GM23338 (cell line): Measurements from ENCODE around the gene CREB3L2. TPM values are rescaled to one million over a fixed set of nuclear protein-coding genes. Genes with fewer than 3 reads are reported as not detected.

ENCODE experiments used
- ATAC-seq: fragments of 200-7000 bp; cut with Tn5 transposase; 3 replicates; pipeline ENCODE4 v1.9.1; 2020
- DNase-seq: peaks from one replicate; pipeline ENCODE4 v3.0.0-alpha.2; 2015; ENCODE audit warnings: low spot score
- H2AFZ ChIP-seq: fragments of 200-600 bp; sonication (generic); 2 replicates; pipeline ENCODE4 v1.8.0; 2016; ENCODE audit warnings: antibody characterized with exemption, mild to moderate bottlenecking, moderate library complexity
- H3F3A ChIP-seq: fragments of 200-600 bp; sonication (generic); replicated peaks from 2 replicates; pipeline ENCODE4 v1.8.0; 2017; ENCODE audit warnings: antibody characterized with exemption, mixed run types, low read depth
- H3K27ac ChIP-seq: fragments of 200-600 bp; sonication (generic); 2 replicates; pipeline ENCODE4 v1.6.1; 2016; ENCODE audit warnings: low read depth
- H3K27me3 ChIP-seq: fragments of 200-600 bp; sonication (generic); 2 replicates; pipeline ENCODE4 v1.8.0; 2016; ENCODE audit warnings: mild to moderate bottlenecking, mixed run types, moderate library complexity; ENCODE audit not compliant: insufficient read depth
- H3K36me3 ChIP-seq: fragments of 200-600 bp; sonication (generic); 2 replicates; pipeline ENCODE4 v1.8.0; 2016; ENCODE audit warnings: mild to moderate bottlenecking; ENCODE audit not compliant: insufficient read depth
- H3K4me1 ChIP-seq: fragments of 200-600 bp; sonication (generic); 2 replicates; pipeline ENCODE4 v1.8.0; 2016; ENCODE audit warnings: mild to moderate bottlenecking, moderate library complexity; ENCODE audit not compliant: insufficient read depth
- H3K4me2 ChIP-seq: fragments of 200-600 bp; sonication (generic); 2 replicates; pipeline ENCODE4 v1.7.1; 2017; ENCODE audit warnings: mixed run types
- H3K4me3 ChIP-seq: fragments of 200-600 bp; sonication (generic); 2 replicates; pipeline ENCODE4 v1.6.1; 2016; ENCODE audit warnings: mixed run types
- H3K79me2 ChIP-seq: fragments of 200-600 bp; sonication (generic); replicated peaks from 2 replicates; pipeline ENCODE4 v1.8.0; 2017; ENCODE audit warnings: mild to moderate bottlenecking; ENCODE audit not compliant: insufficient read depth
- H3K9me2 ChIP-seq: fragments of 200-600 bp; sonication (generic); 2 replicates; pipeline ENCODE4 v1.8.0; 2017; ENCODE audit not compliant: insufficient read depth
- H4K20me1 ChIP-seq: fragments of 200-600 bp; sonication (generic); replicated peaks from 2 replicates; pipeline ENCODE4 v1.8.0; 2017; ENCODE audit warnings: mild to moderate bottlenecking; ENCODE audit not compliant: insufficient read depth
- H3K27ac Mint-ChIP-seq: 2 replicates; pipeline ENCODE4 v1.8.0; 2020; ENCODE audit warnings: inconsistent platforms, mild to moderate bottlenecking, moderate library complexity, mixed read lengths
- H3K27me3 Mint-ChIP-seq: 3 replicates; pipeline ENCODE4 v1.8.0; 2022; ENCODE audit warnings: low read depth, mild to moderate bottlenecking, moderate library complexity, mixed read lengths, inconsistent platforms; ENCODE audit not compliant: insufficient read depth, poor library complexity
- H3K36me3 Mint-ChIP-seq: 3 replicates; pipeline ENCODE4 v1.8.0; 2021; ENCODE audit warnings: low read depth, mild to moderate bottlenecking, inconsistent platforms, moderate library complexity, mixed read lengths
- H3K4me1 Mint-ChIP-seq: 3 replicates; pipeline ENCODE4 v1.8.0; 2020; ENCODE audit warnings: mild to moderate bottlenecking, inconsistent platforms, mixed read lengths
- H3K4me3 Mint-ChIP-seq: 3 replicates; pipeline ENCODE4 v1.8.0; 2021; ENCODE audit warnings: moderate library complexity, mild to moderate bottlenecking, inconsistent platforms, mixed read lengths
- H3K9me3 Mint-ChIP-seq: 3 replicates; pipeline ENCODE4 v1.8.0; 2020; ENCODE audit warnings: moderate library complexity, mild to moderate bottlenecking, inconsistent platforms, mixed read lengths
- CREB1 ChIP-seq: fragments of 250-450 bp; sonication (Bioruptor Pico); IDR thresholded peaks from 2 replicates; pipeline ENCODE4 v1.5.0; 2020; ENCODE audit warnings: low read depth, mild to moderate bottlenecking, moderate library complexity
- EZH2phosphoT487 ChIP-seq: fragments of 200-600 bp; sonication (generic); IDR thresholded peaks from one replicate; pipeline ENCODE4 v1.8.1; 2018; ENCODE audit warnings: antibody characterized with exemption; ENCODE audit not compliant: unreplicated experiment
- NANOG ChIP-seq: IDR thresholded peaks from 2 replicates; pipeline ENCODE4 v1.6.1; 2016; ENCODE audit warnings: antibody characterized with exemption, borderline replicate concordance
- ZNF114 ChIP-seq: fragments of 250-450 bp; sonication (Bioruptor Pico); IDR thresholded peaks from 2 replicates; pipeline ENCODE4 v1.5.0; 2020; ENCODE audit warnings: mild to moderate bottlenecking, moderate library complexity
- polyA plus RNA-seq: library from polyadenylated mRNA; unstranded; fragments of >200 nt; fragmentation: Nextera tagmentation; extraction: Ambion mirVana; gene quantifications from 2 replicates; pipeline ENCODE4 v1.2.1, GENCODE V29; 2016
- total RNA-seq: library from RNA; depleted of rRNA; stranded (reverse); fragments of >200 nt; shearing (Covaris generic); gene quantifications from 2 replicates; pipeline ENCODE4 v1.2.3, GENCODE V29; 2014
- TF ChIP-seq, protein P1 (sequence below): IDR thresholded peaks from 2 replicates; pipeline ENCODE4 v1.6.1; 2016; ENCODE audit warnings: antibody characterized with exemption
- TF ChIP-seq, protein P2 (sequence below): fragments of 250-450 bp; sonication (Bioruptor Pico); IDR thresholded peaks from 2 replicates; pipeline ENCODE4 v1.5.0; 2020; ENCODE audit warnings: mild to moderate bottlenecking, moderate library complexity

Gene CREB3L2
- total and polyA plus RNA-seq, 2 experiments from 2014 or later, result 14.5 to 27.1 TPM

DNA sequence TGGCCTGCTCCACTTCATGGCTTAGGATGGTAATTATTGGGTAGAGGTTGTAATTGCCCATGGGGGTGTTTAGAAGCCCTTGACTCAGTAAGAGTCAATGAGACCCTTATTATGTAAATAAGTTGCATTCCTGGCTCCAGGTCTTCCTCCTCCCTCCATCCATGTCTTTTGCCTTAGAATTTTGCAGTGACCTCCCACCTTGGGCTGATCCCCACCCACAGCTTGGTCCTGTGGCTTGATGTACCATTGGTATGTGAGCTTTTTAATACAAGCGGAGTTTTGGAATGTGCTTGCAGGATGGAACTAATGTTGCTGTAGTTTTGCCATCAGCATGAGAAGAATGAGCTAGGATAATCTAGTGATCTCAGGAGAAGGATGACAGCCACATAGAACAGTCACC lies 81.9 kb downstream of the CREB3L2 start:
- Histone ChIP-seq H3K9me2 (peaks cover 4% of the 10 kb centered on the region; the same call in 1 of the 2 replicates), H3K27me3 (no peaks in the 10 kb centered on the region), H3K36me3 (peaks cover under 1% of the 10 kb centered on the region), H2AFZ (no peak overlapping the region), H3K79me2 (peaks cover 69% of the 10 kb centered on the region), H4K20me1 (no peaks in the 10 kb centered on the region), H3F3A (peaks cover 7% of the 10 kb centered on the region; the same call in 1 of the 2 replicates), H3K4me2 (no peak overlapping the region), H3K4me1 (peaks cover 33% of the 10 kb centered on the region), H3K27ac (peak overlapping the region; percentile 61), H3K4me3 (no peak overlapping the region)
- peaks cover 24% of the 10 kb centered on the region for H3K4me1 Mint-ChIP-seq
- TF ChIP-seq, protein P1, sequence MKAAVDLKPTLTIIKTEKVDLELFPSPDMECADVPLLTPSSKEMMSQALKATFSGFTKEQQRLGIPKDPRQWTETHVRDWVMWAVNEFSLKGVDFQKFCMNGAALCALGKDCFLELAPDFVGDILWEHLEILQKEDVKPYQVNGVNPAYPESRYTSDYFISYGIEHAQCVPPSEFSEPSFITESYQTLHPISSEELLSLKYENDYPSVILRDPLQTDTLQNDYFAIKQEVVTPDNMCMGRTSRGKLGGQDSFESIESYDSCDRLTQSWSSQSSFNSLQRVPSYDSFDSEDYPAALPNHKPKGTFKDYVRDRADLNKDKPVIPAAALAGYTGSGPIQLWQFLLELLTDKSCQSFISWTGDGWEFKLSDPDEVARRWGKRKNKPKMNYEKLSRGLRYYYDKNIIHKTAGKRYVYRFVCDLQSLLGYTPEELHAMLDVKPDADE, result no peak
- TF ChIP-seq, protein P2, sequence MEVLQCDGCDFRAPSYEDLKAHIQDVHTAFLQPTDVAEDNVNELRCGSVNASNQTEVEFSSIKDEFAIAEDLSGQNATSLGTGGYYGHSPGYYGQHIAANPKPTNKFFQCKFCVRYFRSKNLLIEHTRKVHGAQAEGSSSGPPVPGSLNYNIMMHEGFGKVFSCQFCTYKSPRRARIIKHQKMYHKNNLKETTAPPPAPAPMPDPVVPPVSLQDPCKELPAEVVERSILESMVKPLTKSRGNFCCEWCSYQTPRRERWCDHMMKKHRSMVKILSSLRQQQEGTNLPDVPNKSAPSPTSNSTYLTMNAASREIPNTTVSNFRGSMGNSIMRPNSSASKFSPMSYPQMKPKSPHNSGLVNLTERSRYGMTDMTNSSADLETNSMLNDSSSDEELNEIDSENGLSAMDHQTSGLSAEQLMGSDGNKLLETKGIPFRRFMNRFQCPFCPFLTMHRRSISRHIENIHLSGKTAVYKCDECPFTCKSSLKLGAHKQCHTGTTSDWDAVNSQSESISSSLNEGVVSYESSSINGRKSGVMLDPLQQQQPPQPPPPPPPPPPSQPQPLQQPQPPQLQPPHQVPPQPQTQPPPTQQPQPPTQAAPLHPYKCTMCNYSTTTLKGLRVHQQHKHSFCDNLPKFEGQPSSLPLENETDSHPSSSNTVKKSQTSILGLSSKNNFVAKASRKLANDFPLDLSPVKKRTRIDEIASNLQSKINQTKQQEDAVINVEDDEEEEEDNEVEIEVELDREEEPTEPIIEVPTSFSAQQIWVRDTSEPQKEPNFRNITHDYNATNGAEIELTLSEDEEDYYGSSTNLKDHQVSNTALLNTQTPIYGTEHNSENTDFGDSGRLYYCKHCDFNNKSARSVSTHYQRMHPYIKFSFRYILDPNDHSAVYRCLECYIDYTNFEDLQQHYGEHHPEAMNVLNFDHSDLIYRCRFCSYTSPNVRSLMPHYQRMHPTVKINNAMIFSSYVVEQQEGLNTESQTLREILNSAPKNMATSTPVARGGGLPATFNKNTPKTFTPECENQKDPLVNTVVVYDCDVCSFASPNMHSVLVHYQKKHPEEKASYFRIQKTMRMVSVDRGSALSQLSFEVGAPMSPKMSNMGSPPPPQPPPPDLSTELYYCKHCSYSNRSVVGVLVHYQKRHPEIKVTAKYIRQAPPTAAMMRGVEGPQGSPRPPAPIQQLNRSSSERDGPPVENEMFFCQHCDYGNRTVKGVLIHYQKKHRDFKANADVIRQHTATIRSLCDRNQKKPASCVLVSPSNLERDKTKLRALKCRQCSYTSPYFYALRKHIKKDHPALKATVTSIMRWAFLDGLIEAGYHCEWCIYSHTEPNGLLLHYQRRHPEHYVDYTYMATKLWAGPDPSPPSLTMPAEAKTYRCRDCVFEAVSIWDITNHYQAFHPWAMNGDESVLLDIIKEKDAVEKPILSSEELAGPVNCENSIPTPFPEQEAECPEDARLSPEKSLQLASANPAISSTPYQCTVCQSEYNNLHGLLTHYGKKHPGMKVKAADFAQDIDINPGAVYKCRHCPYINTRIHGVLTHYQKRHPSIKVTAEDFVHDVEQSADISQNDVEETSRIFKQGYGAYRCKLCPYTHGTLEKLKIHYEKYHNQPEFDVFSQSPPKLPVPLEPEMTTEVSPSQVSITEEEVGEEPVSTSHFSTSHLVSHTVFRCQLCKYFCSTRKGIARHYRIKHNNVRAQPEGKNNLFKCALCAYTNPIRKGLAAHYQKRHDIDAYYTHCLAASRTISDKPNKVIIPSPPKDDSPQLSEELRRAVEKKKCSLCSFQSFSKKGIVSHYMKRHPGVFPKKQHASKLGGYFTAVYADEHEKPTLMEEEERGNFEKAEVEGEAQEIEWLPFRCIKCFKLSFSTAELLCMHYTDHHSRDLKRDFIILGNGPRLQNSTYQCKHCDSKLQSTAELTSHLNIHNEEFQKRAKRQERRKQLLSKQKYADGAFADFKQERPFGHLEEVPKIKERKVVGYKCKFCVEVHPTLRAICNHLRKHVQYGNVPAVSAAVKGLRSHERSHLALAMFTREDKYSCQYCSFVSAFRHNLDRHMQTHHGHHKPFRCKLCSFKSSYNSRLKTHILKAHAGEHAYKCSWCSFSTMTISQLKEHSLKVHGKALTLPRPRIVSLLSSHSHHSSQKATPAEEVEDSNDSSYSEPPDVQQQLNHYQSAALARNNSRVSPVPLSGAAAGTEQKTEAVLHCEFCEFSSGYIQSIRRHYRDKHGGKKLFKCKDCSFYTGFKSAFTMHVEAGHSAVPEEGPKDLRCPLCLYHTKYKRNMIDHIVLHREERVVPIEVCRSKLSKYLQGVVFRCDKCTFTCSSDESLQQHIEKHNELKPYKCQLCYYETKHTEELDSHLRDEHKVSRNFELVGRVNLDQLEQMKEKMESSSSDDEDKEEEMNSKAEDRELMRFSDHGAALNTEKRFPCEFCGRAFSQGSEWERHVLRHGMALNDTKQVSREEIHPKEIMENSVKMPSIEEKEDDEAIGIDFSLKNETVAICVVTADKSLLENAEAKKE (CRISPR knock-in tag), result peak; percentile 83
- TF ChIP-seq CREB1 (CRISPR knock-in tag), result no peak
- no peak; the same call in 1 of the 2 replicates for TF ChIP-seq NANOG
- TF ChIP-seq ZNF114, result peak; percentile 69; the same call in 1 of the 2 replicates
- no peak for TF ChIP-seq EZH2phosphoT487
- H3K27me3 Mint-ChIP-seq, result peaks cover 2% of the 10 kb centered on the region
- no peak overlapping the region for H3K27ac Mint-ChIP-seq
- peak; percentile 64 for DNase-seq
- peaks cover 54% of the 10 kb centered on the region for H3K36me3 Mint-ChIP-seq
- H3K4me3 Mint-ChIP-seq, result no peak overlapping the region
- H3K9me3 Mint-ChIP-seq, result peaks cover 11% of the 10 kb centered on the region; the same call in 2 of the 3 replicates
- peak; percentile 86 for ATAC-seq
